Erythroblast (primary cell): ENCODE measurements around the gene ZBTB7B.

Experiments used
- DNase-seq, 2 experiments: peaks; one replicate each; lab custom pipeline; 2025; lab: John Stamatoyannopoulos, UW
- GATA1 ChIP-seq: IDR thresholded peaks from 2 replicates; pipeline ENCODE4 v1.6.1; 2011; ENCODE audit warnings: low read depth, mild to moderate bottlenecking, control low read depth, low read length, moderate library complexity
- POLR2A ChIP-seq: IDR thresholded peaks from 2 replicates; pipeline ENCODE4 v1.6.1; 2011; ENCODE audit warnings: mild to moderate bottlenecking, low read length

The ZBTB7B gene

DNA sequence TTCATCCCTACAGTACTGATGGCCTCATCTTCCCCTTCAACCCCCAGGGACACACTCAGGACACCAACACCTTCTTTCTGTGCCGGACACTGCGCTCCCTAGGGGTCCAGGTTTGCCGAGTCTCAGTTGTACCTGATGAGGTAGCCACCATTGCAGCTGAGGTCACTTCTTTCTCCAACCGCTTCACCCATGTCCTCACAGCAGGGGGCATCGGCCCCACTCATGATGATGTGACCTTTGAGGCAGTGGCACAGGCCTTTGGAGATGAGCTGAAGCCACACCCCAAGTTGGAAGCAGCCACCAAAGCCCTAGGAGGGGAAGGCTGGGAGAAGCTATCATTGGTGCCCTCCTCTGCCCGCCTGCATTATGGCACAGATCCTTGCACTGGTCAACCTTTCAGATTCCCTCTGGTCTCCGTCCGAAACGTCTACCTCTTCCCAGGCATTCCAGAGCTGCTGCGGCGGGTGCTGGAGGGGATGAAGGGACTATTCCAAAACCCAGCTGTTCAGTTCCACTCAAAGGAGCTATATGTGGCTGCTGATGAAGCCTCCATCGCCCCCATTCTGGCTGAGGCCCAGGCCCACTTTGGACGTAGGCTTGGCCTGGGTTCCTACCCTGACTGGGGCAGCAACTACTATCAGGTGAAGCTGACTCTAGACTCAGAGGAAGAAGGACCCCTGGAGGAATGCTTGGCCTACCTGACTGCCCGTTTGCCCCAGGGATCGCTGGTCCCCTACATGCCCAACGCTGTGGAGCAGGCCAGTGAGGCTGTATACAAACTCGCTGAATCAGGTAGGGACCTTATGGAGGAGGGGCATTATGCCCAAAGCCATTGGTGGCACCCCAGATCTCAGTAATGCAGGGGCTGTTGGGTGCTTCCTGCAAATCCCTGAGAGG lies 14.3 kb upstream of the ZBTB7B start:
- TF ChIP-seq GATA1 (no peak), POLR2A (no peak)
- peak; percentile 43 to 57 for DNase-seq

DNA sequence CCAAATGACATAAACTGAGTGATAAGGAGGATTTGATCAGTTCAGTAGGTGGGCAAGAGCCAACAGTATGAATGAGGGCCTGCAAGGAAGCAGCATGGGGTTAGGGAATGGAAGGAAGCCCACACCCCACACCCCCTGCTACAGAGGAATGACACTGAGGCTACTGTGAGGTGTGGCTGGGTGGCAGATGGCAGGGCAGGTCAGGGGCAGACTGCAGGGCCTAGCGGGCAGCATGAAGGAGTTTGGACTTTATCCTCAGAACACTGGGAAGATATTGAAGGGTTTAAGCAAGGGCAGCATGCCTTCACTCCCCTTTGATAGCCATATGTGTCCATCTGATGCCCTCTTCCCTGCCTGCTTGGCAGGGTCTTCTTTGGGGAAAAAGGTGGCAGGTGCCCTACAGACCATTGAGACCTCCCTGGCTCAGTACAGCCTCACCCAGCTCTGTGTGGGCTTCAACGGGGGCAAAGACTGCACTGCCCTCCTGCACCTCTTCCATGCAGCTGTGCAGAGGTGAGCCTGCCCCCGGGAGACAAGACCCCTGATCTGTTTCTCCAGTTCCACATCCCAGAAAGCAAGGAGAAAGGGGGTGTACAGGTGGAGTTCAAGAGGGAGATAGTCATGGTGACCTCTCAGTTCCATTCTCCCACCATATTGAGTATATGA lies 13.3 kb upstream of the ZBTB7B start:
- TF ChIP-seq POLR2A (no peak), GATA1 (no peak)
- no peak for DNase-seq

DNA sequence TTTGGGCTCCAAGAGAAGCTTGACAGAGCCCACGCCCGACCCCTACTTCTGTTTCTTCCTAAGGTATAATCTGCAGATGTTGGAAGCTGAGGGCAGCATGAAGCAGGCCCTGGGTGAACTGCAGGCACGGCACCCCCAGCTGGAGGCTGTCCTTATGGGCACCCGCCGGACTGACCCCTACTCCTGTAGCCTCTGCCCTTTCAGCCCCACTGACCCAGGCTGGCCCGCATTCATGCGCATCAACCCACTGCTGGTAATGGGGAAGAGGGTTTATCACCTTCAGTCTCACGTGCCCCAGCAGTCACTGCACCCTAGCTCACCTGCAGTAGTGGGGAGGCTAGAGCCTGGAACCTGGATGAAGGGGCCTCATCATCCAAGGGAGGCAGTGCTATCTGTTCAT lies 12.3 kb upstream of the ZBTB7B start:
- no peak for DNase-seq
- no peak for TF ChIP-seq GATA1

GRCh38 chr1:154992721-154993571 lies 9.7 kb upstream of the ZBTB7B start:
- DNase-seq: peak in 1 of 2 experiments; percentile 40

DNA sequence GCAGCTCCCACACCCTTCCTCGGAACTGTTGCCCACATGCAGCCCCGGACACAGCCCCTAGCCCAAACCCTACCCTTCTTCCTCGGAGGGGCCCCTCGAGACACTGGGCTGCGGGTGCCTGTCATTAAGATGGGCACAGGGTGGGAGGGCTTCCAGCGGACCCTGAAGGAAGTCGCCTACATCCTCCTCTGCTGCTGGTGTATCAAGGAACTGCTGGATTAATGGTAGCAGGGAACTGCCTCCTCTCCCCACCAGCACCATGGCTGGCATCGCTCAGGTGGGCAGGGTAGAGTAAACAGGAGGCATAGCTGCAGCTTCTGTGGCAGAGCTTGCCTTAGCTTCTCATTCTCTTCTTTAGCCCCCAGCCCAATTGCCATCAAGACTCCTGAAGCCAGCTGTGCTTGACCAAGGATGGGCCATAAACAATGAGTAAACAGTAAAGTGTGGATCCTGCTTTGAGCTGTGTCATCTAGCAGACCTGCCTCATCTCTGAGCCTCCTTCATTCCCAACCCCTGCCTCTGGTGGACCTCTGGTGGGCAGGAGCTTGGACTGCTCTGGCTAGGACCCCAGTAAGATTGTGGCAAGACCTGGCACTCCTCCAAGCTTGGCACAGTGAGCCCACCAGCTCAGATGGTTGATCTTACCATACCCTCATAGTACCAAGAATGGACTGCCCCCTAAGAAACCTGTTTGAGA lies 8.9 kb upstream of the ZBTB7B start, which contains the start of gene LENEP:
Gene LENEP, plus strand, starts transcription at position 15 of the 697 bp plus-strand sequence. Its CDS starts 22 bp downstream, at position 37.
- TF ChIP-seq GATA1 (no peak), POLR2A (no peak)
- DNase-seq: no peak

More at GRCh38 chr1:154992721-154993571, 9.7 kb upstream of the ZBTB7B start:
- TF ChIP-seq GATA1: no peak
- no peak for TF ChIP-seq POLR2A

- TF ChIP-seq GATA1: no peak
- TF ChIP-seq POLR2A: no peak
- no peak for DNase-seq
These were observed 8.4 kb upstream of the ZBTB7B start for GRCh38 chr1:154994269-154994587.

- no peak for DNase-seq
- TF ChIP-seq POLR2A (no peak), GATA1 (no peak)
These were observed 8.0 kb upstream of the ZBTB7B start for GRCh38 chr1:154994591-154994990.

GRCh38 chr1:154995301-154995983 lies 7.2 kb upstream of the ZBTB7B start:
- peak; percentile 73 to 85 for DNase-seq

DNA sequence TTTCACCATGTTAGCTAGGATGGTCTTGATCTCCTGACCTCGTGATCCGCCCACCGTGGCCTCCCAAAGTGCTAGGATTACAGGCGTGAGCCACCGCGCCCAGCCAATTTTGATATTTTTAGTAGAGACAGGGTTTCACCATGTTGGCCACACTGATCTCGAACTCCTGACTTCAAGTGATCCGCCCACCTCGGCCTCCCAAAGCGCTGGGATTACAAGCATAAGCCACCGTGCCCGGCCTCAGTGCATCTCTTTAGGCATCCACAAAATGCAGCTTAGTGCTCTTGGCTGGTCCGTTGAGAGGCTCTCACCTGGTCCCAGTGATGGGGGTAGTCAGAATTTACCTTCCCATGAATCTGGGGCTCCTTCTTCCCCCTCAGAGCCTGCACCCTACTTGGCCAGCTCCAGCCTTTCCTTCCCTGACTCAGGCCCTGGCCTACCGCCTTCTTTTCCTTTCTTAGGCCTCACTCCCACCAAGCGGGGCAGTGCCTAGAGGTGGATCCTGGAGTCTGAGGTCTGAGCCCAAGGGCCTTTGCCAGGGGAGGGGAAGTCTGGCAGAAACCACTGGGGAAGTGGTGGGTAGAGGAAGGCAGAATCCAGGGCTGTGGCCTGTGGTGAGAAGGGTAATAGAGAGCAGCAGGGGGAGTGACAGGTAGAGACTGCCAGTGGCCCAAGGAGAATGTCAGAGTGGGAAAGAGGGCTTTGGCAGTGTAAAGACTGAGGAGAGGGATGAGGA lies 5.5 kb upstream of the ZBTB7B start:
- no peak for TF ChIP-seq POLR2A
- no peak for TF ChIP-seq GATA1
- no peak for DNase-seq

GRCh38 chr1:154998201-154998780 lies 4.3 kb upstream of the ZBTB7B start:
- TF ChIP-seq POLR2A (no peak), GATA1 (no peak)
- DNase-seq: no peak

DNA sequence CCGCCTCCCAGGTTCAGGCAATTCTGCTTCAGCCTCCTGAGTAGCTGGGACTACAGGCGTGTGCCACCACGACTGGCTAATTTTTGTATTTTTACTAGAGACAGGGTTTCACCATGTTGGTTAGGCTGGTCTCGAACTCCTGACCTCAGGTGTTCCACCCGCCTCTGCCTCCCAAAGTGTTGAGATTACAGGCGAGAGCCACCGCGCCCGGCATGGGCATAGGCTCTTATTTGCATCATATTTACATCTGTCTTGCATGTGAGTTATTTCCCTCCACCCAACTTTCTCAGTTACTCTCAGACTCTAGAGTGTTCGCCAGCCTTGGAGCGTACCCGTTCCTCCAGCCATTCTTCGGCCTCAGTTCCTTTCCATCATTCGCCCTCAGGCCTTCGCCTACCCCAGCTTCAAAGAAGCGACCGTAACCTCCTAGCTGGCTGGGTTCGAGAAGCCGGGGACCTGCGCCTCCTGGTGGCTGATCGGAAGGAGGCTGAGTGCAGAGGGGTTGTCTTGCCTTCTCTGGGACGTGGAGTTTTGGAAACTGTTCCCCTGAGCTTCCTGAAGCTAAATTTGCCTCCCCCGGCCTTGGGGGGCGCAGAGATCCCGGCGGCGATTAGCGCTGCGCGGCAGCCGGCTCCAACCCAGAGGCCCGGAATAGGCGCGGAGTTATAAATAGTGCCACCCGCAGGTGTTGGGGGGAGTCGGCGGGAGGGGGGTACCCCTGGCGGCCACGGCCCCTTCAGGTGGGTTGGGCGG lies 3.6 kb upstream of the ZBTB7B start:
- peak; percentile 82 to 86 for DNase-seq
- TF ChIP-seq GATA1 (no peak), POLR2A (no peak)
